ENCODE measurements around the gene ACP5.

Gene ACP5

DNA sequence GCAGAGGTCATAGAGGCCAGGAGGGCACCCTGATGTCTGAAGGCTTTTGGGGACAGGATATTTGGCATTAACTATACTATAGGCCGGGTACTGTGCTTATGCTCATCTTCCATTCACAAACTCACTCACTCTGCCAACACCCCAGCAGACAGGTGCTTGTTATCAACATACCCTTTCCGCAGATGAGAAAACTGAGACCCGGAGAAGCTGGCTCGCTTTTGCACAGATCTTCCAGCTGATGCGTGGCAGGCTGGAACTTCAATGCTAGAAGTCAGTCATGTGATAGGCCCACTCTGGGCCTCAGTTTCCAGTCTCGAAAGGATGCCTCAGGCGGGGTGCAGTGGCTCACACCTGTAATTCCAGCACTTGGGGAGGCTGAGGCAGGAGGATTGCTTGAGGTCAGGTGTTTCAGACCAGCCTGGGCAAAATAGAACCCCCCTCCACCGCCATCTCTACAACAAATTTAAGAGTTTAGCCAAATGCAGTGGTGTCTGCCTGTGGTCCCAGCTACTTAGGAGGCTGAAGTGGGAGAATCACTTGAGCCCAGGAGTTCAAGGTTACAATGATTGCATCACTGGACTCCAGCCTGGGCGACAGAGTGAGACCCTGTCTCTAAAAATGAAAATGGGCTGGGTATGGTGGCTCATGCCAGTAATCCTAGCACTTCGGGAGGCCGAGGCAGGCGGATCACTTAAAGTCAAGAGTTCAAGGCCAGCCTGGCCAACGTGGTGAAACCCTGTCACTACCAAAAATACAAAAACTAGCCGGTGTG is 29.3 kb downstream of the ACP5 start:
- DNase-seq (ENCODE audit: low read depth): no peak

DNA sequence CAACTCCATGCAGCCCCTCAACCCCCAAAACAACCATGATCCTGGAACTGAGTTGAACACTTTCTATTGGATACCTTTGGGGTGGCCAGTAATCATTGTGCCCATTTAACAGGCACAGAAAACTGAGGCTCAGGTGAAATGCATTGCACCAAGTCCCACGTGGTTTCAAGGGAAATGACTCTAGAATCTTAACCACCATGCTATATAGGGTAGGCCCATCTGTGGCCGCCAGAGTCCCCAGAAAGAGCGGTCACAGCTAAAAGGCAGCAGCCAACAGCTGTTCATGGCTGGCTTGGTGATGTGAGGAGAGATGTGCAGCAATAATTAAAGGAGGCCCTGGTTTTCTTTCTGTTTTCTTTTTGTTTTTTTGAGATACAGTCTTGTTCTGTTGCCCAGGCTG is 36.2 kb downstream of the ACP5 start:
- DNase-seq (ENCODE audit: low read depth): no peak

DNA sequence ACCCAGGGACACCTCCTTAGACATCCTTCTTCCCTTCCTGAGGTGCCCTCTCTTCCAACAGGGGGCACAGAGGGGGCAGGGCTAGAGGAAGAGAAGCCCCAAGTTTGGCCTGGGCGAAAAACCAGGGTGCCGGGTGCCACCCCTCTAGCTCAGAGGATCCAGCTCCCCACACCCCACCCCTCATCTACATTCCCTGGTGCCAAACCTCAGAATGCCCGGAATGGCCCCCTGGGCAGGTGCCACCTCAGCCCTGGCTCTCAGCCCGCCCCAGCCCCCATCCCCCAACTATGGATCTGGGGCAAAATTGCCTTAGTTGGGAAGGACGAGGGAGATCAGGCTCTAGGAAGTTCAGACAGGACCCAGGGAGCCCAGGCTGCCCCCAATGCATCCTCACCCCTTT is 36.8 kb downstream of the ACP5 start:
- no peak for DNase-seq (ENCODE audit: low read depth)

DNA sequence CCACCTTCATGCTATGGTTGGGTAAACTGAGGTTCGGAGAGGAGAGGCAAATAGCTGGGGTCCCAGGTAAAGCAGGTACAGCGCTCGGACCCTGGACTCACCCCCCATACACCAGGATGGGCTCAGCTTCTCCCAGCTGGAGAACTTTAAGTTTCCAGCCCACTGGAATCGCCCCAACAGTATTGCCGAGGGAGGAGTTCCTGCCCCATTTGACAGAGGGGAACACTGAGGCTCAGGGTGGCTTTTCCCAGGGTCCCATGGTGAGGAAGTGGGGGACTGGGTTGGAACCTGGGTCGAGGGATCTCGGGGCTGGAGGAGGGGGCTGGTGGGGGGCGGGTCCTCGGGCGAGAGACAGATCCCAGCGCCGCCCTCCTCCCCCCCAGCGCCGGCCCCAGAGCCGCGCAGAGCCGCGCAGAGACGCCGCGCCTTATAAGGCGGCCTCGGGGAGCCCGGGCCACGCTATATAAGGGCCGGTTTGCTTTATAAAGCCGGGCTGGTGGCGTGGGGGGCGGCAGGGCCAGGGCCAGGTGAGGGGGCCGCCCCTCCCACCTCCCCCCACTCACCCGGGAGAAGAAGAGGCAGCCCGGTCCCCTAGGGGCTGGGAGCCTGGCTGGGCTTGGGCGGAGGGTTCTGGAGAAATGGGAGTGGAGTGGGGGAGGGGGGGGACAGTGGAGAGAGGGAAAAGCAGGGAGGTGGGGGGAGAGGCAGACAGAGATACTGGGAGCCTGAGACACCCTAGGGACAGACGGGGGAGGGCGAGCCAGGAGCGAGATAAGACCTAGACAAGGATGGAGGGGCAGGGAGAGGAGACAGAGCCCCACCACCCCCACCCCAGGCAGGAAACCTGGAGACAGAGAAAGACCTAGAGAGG is 37.7 kb downstream of the ACP5 start:
- DNase-seq (ENCODE audit: low read depth): no peak

DNA sequence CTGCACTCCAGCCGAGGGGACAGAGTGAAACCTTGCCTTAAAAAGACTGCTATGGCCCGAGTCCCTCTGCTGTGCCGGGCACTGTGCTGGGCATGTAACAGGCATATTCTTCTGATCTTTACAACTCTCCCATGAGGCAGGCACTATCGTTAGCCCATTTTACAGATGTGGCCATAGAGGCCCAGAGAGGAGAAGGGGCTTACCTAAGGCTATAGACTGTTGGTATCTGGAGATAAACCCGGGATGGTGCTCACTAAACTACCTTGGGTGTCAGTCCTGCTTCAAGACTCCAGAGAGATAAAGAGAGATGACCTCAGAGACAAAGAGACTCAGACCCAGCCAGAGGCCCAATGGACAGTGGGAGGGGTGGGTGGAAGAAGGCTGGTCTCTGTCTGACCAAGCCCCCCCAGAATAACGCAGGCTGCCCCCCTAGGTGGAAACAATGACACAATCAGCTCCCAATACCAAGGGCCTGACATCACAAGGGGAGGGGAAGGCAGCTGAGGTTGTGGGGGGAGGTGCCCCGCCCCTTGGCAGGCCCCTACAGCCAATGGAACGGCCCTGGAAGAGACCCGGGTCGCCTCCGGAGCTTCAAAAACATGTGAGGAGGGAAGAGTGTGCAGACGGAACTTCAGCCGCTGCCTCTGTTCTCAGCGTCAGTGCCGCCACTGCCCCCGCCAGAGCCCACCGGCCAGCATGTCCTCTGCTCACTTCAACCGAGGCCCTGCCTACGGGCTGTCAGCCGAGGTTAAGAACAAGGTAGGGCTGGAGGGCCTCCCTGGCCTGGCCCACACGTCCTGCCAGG is 39.0 kb downstream of the ACP5 start, which contains the start of gene CNN1:
TSS of gene CNN1 (plus strand) at position 620 of the 805 bp plus-strand sequence. CDS start at position 697, 77 bp downstream.
- peak; percentile 19 for DNase-seq (ENCODE audit: low read depth)

DNA sequence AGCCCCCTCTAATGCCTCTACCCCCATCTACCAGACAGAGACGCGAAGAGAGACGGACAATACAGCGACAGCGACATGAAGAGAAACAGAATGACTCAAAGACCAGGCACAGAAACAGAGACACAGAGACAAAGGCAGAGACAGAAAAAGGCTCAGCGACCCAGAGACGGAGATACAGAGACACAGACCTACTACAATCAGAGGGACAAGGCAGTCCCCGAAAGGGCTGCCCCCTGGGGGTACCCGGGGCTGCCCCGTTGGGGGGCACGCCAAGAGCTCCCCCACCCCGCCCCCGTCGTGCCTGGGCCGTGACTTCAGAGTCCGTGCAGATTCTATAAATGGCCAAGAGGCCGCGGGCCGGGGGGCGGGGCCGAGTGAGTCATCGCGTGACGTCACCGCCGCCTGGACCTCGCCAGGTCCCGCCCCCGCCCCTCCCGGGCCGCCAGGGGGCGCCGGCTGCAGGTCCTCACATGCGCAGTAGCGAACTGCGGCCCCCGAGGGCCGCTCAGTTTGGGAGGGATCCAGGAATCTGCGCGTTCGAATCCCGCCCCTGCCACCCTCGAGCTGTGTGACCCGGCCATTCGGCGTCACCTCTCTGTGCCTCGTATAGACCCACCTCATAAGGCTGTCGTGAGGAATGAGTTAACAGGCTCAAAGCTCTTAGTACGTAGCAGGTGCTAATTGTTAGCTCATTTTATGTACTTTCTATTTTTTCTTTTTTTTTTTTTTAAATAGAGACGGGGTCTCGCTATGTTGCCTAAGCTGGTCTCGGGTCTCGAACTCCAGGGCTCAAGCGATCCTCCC is 41.5 kb downstream of the ACP5 start:
- peak; percentile 77 for DNase-seq (ENCODE audit: low read depth)

DNA sequence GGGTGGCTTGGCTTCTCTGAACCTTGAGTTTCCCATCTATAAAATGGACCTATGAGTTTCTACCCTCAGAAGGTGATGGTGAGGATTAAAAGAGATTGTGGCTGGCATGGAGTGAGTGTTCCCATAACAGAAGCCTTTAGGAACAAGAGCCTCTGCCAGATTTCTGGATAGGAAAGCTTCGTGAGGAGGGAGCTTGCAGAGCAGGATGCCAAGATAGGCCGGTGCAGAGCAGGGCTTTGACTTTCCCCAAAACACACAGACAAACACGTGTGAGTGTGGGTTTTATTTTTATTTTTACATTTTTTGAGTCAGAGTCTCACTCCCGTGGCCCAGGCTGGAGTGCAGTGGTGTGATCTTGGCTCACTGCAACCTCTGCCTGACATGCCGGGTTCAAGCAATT is 42.5 kb downstream of the ACP5 start:
- DNase-seq (ENCODE audit: low read depth): no peak

DNA sequence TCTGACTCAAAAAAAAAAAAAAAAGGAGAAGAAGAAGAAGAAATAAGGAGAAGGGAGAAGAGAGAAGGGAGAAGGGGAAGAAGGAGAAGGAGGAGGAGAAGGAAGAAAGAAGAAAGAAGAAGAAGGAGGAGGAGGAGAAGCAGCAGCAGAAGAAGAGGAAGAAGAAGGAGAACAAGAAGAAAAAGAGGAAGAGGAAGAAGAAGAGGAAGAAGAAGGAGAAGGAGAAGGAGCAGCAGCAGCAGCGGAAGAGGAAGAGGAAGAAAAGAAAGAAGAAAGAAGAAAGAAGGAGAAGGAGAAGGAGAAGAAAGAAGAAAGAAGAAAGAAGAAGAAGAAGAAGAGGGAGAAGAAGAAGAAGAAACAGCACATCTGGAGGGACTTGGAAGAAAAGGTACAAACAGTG is 42.9 kb downstream of the ACP5 start:
- no peak for DNase-seq (ENCODE audit: low read depth)

DNA sequence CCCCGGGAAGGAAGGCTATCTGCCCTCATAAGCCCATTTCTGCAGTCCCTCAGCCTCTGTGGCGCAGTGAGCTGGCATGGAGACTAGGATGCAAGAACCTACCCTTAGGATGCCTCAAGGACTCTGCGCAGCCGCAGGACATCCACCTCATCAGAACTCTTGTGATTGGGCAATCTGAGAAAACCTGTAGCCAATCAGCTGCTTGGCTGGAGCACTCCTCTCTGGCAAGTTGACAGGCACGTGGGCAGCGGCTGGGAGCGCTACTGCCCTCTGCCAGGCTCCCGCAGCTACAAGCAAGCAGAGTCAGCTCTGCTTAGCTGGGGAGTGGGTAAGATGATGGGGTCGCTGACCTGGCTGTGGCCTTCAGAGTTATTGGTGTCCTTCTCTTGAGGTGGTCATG is 47.0 kb downstream of the ACP5 start:
- DNase-seq (ENCODE audit: low read depth): peak; percentile 72

DNA sequence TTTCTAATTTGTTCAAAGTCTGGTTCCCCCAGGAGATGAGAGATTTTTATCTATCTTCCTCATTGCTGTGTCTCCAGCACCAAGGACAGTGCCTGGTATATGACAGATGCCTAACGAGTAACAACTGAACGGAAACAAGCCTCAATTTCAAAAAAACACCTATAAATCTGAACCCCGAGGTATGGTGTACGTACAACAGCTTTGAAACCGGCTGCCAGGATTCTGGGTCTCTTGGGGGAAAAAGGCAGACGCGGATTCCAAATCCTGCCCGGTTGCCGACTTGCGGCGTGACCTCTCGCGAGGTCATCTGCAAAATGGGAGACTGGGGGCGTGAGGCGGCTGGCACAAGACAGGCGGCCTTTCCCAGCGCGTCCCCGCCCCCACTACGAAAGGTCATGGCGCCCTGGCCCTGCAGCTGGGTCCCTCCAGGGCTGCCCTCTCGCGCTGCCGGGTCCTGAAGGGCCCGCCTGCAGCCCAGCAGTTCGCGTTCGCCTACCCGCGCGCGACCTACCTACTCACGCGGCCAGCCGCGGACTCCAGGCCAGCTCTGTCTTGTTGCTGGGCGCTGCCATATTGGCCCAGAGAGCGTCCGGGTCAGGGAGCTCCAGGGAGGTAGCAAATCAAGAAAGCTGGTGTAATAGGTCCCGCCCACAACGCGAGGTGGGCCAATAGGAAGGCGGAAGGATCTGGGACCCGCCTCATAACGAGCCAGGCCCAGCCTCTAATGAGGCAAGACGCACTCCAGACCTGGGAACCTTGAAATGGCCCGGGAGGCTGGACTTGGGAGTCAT is 48.7 kb downstream of the ACP5 start, which contains the start of gene ECSIT:
TSS of gene ECSIT (minus strand) at position 584 of the 791 bp plus-strand sequence. CDS start 9,964 bp downstream, outside the sequence.
- DNase-seq (ENCODE audit: low read depth): peak; percentile 98
